ENCODE results near the gene H1-8.
A peak's percentile ranks its signal among the peaks of the same experiment; 100 is the strongest.

The H1-8 gene

DNA sequence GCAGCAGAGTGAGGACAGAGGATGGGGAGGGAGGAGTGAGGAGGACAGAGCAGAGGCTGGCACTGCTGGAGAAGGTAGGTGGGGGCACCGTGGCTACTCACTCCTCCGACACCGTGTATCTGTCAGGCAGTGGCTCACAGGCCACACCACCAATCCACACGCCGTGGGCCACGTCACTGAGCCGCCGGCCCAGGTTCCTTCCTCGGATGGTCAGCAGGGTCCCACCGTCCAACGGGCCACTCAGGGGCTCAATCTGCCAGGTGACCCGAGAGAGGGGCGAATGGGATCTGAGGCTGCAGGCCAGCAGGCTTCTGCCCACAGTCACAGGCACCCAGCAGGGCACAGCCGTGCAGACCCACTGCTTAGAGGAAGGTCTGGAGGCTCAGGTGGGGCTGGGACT lies 30.5 kb downstream of the H1-8 start:
- no peak for DNase-seq (ENCODE audit: low read depth in 2 of 2)

- DNase-seq (ENCODE audit: low read depth in 2 of 2), result no peak
These were observed 31.2 kb downstream of the H1-8 start for GRCh38 chr3:129574206-129574605.

- no peak for DNase-seq (ENCODE audit: low read depth in 2 of 2)
These were observed 32.4 kb downstream of the H1-8 start for GRCh38 chr3:129575233-129575996.

- DNase-seq (ENCODE audit: low read depth in 2 of 2), result no peak
These were observed 33.0 kb downstream of the H1-8 start for GRCh38 chr3:129575997-129576384.

DNA sequence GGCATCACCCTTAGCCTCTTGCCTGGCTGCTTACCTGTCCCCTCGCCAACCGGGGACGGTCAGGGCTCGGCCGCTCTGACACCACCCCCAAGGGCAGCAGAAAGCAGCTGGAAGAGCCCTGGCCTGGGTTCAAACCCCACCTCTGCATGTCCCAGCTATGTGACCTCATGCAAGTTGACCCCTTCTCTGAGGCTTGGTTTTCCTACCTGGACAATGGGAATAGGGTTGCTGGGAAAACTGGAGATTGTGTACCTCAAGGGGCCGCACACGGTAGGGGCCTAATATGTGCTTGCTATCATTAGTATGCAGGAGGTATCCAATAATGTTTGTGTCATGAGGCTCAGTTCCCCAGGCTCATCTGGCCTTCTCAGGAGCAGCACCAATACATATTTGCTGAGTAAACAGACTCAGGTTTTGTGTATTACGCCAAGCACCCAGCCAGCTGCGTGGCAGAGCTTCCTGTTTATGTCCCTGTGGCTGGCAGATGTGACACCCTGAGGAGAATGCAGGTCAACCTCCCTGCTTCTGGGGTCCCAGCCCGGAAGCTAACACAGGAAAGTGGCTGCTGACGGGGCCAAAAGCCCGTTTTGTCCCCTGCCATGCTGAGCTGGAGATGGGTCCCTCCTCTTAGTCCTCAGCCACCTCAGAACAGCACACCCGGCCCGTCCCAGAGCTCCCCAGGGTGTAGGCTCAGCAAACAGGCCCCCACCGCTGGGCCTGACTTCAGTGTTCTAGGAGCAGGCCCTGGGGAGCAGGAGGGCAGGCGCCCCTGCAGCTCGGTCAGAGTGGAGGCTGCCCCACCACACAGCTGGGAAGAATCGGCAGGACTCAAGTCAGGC lies 33.8 kb downstream of the H1-8 start:
- DNase-seq (ENCODE audit: low read depth in 2 of 2), result peak; percentile 28 to 51

- no peak for DNase-seq (ENCODE audit: low read depth in 2 of 2)
These were observed 34.4 kb downstream of the H1-8 start for GRCh38 chr3:129577366-129577765.

DNA sequence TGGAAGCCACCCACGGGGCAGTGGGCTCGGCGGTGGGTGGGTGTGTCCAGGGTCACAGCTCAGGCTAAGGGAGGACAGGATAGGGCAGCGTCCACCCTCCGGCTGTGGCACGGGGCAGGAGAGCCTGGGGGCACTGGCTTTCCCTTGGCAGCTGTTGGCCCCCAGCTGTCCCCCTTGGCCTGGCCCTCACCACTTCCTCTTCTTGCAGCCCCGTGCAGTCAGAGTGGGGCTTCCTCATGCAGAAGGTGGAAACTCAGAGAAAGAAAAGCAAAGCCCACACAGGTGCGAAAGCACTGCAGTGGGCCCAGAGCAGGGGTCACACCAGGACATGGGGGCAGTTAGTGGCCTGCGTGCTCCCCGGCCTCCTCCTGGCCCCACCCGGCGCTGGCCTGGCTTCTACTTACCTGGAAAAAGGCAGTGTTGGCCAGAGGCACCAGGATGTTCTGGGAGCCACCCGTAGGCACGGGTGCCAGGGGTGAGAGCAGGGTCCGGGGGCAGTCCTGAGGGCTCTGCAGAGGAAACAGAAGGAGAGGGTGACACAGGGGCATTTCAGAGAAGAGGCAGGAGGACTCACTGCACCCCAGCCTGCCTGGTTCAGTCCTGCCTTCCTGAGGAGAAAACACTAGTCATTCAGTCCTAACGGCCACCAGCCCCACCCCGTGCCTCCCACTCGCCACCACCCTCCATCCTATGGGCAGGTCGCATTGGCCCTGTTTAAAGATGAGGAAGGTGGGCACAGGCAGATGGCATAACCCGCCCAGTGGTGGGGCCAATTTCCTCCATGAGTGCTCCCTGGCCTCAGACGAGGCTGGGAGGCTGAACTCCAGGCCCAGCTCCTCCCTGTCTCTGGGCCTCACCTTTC lies 35.2 kb downstream of the H1-8 start:
- DNase-seq (ENCODE audit: low read depth in 2 of 2), result no peak

GRCh38 chr3:129579991-129580390 lies 37.0 kb downstream of the H1-8 start:
- DNase-seq (ENCODE audit: low read depth in 2 of 2), result no peak

- DNase-seq (ENCODE audit: low read depth in 2 of 2), result no peak
These were observed 38.6 kb downstream of the H1-8 start for GRCh38 chr3:129581623-129582022.

DNA sequence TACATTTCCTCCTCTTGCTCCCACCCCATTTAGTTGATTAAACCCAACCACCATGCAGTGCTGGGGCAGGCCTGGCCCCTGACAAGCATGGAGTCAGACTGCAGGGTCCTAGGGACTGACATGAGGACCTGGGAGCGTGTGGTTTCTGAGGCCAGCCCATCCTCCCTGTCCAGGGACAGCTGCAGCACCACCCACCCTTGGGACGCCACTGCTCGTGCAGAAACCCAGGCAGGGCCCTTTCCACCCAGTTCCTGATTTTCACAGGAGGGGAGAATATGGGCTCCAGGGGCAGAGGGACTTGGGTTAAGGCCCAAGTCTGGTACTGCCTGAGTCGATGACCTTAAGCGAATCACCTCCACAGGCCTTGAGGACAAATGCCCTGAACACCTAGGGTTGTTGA lies 39.8 kb downstream of the H1-8 start:
- no peak for DNase-seq (ENCODE audit: low read depth in 2 of 2)

DNA sequence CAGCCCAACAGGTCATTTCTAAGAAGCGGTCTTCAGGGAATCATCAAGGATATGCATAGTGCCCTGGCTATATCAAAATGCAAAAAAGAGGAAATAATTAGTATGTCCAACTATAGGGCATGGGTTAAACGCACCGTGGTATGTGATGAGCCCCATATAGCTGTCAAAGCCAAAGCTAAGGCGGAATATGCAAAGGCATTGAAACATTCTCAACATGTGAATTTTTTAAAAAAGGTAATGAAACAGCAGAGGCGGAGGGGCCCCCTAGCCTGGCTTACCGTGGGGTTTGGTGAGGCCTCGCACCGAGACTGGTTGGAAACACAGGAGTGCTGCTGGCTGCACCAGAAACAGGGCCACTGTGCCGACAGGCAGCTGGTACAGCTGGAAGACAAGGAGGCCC lies 40.3 kb downstream of the H1-8 start:
- DNase-seq (ENCODE audit: low read depth in 2 of 2), result no peak

- no peak for DNase-seq (ENCODE audit: low read depth in 2 of 2)
These were observed 41.7 kb downstream of the H1-8 start for GRCh38 chr3:129584631-129585030.

DNA sequence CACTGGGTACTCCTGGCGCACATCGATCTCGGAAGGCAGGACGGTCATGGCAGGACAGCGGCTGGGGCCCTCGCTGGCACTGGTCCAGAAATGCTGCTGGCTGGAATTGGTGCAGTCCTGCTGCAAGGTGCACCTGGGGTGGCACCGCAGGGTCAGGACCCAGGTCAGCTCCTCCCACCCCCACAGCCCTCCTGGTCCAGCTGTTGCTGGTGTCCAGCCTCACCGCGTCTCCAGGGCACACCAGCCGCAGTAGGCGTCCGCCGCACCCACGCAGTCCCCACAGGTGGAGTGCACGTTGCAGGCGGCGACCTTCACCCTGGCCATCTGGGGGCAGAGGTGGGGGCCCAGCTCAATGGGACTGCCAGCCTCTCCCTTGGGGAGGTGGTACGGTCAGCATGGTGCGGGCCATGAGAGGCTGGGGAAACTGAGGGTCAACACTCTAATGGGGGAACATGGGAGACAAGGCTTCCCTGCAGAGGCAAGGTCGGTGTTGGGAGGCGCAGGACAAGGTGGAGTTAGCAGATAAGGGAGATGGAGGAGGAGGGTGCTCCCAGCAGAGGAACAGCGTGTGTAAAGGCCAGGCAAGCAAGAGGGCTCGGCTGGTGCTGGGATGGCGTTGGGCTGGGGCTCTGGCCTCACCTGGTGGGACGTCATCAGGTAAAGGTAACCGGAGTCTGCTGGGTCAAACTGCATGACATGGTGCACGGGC lies 43.1 kb downstream of the H1-8 start:
- DNase-seq (ENCODE audit: low read depth in 2 of 2), result no peak

- DNase-seq (ENCODE audit: low read depth in 2 of 2), result no peak
These were observed 43.9 kb downstream of the H1-8 start for GRCh38 chr3:129586746-129587430.

DNA sequence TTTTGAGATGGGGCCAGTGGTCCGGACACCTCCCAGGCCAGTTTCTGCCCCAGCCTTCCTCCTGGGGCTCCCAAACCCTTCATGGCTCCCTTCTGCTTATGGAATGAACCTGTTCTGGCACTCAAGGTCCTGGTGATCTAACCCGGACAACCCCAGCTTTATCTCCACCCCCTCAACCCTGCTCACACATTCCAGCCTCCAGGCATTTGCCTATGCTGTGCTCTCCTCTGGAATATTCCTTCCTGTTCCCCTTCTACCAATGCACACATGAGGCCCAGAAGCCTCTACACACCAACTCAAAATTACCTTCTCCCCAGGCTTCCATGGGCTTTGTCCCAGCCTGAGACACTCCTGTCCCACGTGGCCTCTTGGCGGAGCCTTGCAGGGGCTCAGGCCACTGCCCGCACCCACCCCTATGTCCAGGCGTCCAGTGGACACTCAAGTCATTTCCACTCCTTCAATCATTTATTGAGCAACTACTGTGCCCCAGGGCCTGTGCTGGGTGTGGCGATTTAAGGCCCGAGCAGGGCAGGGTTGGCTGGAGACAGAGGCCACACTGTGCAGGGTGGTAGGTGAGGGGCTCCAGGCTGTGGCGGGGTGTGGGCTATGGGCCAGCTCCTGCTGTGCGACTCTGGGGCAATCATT lies 44.7 kb downstream of the H1-8 start:
- no peak for DNase-seq (ENCODE audit: low read depth in 2 of 2)

DNA sequence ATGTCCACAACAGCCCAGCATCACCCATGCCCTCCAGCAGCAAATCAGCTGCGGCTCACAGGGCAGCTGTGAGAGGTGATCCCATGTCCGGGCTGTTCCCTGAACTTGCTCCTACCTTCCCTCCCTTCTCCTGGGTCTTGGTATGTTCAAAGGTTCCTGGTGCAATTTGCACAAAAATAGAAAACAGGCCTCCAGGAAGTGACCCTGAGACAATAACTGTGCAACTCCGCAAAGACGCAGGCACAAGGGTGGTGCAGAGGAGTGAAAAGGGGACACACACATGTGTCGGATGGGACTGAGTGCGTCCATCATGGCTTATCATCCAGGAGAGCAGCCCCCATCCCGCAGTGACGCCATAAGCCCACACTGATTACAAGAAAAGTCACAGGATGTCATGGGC lies 47.2 kb downstream of the H1-8 start:
- DNase-seq (ENCODE audit: low read depth in 2 of 2), result no peak

GRCh38 chr3:129591932-129592331 lies 49.0 kb downstream of the H1-8 start:
- DNase-seq (ENCODE audit: low read depth in 2 of 2), result no peak

DNA sequence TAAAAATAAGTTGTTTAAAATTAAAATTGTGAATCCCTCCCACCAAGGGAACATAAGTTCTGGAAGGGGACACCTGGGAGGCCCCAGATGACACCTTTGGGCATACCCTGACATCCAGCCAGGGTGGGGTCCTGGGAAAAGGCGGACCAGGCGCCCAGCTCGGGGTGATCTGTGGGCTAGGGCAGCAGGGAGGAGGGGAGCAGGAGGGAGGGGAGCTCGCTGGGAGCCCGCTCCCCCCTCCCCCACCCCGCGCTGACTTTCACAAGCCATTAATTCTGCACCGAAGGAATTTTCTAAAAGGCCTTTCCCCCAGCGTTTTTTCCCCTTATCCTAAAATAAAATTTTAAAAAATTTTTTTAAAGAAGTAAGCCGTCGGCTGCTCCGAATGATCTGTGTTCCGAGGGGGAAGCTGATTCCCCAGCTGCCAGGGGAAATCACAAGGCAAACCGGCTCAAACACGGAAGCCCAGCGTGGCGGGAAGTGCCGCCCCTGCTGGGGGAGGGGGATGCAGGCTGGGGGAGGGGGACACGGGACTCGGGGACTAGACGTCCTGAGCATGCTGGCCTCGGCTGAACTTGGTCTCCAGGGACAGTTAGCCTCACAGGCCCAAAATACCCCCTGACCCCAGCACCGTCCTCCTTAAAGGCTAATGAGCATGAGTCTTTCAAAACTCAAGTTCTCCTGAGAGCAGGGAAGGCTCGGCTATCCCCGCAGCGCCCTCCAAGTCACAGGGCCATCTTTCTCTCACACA lies 49.6 kb downstream of the H1-8 start:
- DNase-seq (ENCODE audit: low read depth in 2 of 2), result no peak

DNA sequence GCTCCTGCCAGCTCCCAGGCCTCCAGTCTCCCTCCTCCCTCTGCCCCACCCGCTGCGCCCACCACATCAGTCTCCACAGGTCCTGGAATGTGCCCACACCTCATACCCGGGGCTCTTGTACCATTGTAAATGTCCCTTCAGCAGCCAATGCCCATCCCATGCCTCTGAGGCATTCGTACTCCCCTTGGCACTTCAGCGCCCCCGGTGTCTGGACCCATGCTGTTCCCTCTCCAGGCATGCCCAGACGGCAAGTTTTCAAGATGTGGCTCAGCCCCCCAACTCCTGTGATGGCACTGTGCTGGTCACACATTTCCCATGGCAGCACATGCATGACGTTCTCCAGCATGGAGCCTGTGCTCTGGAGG lies 50.2 kb downstream of the H1-8 start:
- no peak for DNase-seq (ENCODE audit: low read depth in 2 of 2)
